Stimulated activated CD8-positive, alpha-beta memory T cell treated with anti-CD3 and anti-CD28 coated beads, Interleukin-4, amount 100 ng/mL, for 4 hours (primary cell): ENCODE measurements around the gene DDAH1.

Experiments used
- DNase-seq, 2 donors: peaks; one replicate each; pipeline ENCODE4 v3.0.0-alpha.2; 2020; ENCODE audit warnings: low read depth in 2 of 2, low spot score in 1 of 2

Gene DDAH1

DNA sequence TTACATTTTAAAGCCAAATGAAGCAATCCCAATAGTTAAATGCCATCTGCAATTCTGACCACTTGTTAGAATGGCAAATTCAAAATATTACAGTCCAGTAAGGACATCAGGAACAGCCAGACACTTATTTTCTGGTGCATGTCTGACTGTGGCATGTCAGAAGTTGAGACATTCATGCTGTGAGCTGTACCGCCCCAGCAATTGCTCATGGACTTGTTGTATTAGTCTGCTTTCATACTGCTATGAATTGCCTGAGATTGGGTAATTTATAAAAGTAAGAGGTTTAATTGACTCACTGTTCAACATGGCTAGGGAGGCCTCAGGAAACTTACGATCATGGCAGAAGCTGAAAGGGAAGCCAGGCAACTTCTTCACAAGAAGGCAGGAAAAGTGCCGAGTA lies 19.1 kb downstream of the DDAH1 start:
- no peak for DNase-seq

DNA sequence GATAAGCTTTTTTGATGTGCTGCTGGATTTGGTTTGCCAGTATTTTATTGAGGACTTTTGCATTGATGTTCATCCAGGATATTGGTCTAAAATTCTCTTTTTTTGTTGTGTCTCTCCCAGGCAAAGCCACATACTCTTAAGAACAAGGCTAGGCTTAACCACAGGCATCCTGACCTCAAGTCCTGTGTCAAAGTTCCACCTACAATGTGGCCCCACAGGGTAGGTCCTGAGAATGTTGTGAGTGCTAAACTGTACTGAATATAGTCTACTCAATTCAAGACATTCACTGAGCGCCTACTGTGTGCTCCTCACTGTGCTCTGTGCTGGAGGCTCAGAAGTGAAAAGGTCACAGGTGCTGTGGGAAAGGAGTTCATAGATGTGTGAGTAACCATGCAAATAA lies 20.6 kb downstream of the DDAH1 start:
- no peak for DNase-seq

DNA sequence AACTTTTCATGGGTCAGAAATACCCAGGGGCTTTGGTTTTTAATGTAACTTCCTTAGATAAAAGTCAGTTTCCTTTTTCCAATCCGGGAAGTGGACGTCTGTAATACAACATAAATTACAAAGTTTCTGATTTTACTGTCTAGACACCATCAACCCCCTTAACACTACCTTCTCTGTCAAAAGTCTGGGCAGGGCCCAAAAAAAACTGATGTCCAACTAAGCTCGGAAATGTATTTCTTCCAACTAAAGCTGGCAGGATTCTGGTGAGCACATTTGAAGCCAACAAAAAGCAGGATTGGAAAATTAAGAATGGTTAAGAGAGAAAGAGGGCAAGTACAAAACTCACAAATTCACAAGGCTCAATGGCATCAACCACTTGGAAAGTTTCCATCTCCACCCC lies 24.3 kb downstream of the DDAH1 start:
- DNase-seq, result no peak

DNA sequence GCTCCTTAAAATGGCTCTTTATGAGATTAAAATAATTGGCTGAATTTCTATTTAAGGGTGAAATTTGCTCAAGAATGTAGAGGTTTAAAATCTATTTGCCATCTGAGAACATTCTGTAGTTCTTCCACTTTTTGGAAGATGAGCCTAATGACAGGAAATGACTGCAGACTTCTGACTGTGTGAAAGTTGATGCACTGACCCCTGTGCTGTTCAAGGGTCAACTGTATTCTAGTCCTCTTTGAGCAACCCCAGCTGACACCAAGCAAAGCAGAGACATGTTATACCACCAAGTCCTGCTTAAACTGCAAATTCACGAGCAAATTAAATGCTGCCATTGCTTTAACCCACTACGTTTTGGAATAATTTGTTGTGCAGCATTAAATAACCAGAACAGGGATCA lies 26.6 kb downstream of the DDAH1 start:
- DNase-seq, result no peak

DNA sequence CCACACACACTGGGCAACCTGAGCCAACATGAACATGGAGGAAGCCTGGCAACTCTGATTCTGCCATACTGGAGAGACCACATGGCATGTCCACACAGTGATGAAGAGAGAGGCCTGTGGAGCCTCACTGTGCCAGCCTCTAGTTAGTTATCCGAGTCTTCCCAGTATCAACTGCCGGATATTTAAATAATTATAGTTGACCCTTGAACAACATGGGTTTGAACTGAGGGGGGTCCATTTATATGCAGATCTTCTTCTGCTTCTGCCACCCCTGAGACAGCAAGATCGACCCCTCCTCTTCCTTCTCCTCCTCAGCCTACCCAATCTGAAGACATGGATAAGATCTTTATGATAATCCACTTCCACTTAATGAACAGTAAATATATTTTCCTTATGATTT lies 27.8 kb downstream of the DDAH1 start:
- DNase-seq, result no peak

DNA sequence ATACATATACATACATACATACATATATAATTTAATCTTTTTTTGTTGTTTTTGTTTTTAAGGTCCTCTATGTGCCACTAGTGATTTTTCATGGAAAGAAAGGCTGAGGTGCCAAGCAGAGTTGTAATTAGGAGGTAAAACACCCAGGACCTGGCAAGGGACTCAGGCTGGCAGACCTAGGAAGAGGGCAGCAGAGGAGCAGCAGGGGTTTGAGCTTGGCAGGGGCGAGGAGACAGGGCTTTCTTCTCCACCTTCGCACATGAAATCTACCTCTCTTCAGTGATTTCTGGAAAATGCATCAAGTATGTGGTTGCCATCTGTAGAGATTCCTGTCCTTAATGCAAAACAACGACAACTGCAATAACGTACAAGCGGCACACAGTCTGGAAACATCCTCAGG lies 31.9 kb downstream of the DDAH1 start:
- no peak for DNase-seq

DNA sequence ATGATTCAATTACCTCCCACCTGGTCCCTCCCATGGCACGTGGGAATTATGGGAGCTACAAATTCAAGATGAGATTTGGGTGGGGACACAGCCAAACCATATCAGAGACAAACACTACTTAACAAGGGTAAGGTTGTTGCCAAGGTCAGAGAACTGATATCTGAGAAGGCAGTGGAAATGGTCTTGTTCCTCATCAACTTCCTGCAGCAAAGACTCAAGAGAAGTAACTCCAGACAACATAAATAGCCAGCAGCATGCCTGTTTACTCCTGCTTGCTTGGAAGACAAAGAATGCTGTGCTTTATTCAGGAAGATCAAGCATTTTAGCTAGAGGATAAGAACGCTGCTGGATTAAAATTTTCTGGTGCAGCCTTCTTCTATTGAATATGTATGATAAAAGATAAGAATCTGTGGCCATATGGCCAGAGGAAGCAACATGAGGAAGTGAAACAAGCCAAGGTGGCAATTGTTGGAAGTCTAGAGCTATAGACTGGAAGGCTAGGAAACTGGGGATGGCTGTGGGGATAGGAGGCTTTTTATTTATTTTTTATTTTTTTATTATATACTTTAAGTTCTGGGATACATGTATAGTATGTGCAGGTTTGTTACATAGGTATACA lies 36.4 kb downstream of the DDAH1 start:
- no peak for DNase-seq

DNA sequence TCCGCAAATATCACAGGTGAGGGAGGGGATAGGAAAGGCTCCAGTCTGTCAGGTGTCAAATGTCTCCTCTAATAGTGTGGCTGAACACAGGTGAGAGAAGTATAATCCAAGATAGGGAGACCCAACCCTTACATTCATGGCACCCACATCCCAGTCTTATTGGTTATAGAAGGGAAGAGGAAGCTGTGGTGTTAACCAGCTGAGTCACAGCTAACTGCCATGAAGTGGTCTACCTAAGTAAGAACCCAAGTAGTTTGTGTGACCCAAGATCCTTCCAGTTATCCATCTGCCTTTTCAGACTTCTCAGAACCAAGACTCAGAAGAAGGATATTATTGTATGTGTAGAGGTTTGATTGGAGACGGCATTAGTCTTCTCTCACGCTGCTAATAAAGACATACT lies 37.1 kb downstream of the DDAH1 start:
- DNase-seq, result no peak

DNA sequence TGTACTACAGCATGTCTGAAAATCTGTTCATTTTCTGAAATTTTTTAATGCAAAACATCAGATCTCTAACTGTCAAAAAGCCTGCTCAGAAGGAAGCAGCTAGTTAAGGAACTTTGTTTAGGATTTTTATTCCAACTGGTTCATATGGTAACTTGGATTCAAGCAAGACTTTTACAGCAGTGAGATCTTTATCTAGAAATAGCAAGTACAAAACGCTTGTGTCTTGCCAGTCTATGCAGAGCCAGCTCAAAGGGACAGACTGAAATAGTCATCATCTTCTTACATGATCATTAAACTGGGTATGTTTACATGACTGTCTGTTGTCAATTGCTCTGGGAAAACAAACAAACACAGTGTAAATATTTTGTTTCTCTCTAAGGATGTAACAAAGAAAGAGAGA lies 37.6 kb downstream of the DDAH1 start:
- no peak for DNase-seq

DNA sequence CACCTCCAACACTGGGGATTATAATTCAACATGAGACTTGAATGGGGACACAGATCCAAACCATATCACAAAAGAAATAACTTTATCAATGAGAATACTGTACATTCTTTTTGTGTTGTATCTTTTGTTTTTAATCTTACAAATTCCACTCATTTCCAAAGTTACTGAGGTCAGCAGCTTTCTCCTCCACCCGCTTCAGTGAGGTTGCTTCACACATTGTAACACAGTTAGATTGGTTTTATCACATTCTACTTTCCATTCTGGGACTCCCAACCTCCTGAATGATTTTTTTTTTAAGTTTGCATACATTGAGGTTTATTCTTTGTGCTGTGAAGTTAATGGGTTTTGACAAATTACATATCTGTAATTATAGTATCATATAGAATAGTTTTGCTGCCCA lies 43.8 kb downstream of the DDAH1 start:
- DNase-seq, result no peak

DNA sequence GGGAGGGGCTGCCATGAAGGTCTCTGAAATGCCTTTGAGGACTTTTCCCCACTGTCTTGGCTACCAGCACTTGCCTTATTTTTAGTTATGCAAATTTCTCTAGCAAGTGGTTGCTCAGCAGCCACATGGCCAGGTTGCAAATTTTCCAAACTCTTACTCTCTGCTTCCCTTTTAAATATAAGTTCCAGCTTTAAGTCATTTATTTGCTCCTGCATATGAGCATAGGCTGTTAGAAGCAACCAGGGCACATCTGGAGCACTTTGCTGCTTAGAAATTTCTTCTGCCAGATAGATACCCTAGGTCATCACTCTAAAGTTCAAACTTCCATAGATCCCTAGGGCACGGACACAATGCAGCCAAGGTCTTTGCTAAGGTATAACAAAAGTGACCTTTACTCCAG lies 44.8 kb downstream of the DDAH1 start:
- DNase-seq, result no peak

DNA sequence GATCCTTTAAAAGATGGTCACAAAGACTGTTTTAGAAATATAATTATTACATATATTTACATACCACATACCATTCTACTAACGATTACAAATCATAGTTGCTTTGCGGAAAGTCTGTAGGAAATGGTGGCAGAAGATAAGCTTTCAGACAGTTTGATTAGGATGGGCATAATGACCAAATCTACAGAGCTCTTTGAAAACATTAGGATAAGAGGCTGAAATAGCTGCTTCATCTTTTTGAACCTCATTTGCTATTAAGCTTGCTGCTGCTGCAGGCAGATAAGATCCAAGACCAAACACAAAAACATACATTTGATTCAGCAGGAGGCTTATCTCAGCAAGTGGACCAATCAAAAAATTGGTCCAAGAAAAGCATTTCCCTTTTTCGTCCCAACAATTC lies 47.1 kb downstream of the DDAH1 start:
- no peak for DNase-seq

DNA sequence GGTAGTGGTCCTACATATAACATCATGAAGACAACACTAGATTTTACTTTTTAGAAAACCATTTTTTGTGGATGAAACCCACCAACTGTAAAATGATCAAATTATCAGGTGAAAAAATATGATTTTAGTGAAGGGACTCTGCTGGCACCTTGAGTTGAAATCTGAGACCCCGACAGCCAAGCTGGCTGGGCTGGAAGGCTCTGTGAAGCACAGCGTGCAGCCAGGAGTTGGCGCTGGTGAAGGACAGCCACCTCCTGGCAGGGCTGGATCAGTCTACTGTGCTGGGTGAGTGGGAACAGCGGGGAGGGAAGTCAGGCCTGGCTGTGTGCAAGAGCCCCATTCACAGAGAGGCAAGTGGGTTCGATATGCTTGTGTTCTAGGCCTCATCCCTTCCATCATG lies 47.9 kb downstream of the DDAH1 start:
- no peak for DNase-seq

DNA sequence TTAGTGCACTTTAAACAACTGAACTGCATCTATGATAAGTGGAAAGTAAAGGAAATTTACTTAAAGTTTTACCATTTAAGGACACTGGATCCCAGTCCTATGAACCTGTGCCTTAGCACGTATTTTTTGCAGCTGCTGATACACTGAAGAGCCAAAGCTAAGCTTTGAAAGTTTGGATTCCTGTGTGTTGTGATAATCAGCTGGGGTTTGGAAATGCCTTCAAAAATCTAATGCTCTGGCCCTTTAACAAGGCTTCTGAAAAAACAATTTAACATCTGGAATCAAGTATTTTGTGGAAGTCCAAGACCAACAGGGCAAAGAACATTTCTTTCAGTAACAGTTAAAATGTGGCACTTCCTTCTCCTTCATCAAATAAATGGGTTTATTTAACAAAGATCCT lies 51.8 kb downstream of the DDAH1 start:
- no peak for DNase-seq

DNA sequence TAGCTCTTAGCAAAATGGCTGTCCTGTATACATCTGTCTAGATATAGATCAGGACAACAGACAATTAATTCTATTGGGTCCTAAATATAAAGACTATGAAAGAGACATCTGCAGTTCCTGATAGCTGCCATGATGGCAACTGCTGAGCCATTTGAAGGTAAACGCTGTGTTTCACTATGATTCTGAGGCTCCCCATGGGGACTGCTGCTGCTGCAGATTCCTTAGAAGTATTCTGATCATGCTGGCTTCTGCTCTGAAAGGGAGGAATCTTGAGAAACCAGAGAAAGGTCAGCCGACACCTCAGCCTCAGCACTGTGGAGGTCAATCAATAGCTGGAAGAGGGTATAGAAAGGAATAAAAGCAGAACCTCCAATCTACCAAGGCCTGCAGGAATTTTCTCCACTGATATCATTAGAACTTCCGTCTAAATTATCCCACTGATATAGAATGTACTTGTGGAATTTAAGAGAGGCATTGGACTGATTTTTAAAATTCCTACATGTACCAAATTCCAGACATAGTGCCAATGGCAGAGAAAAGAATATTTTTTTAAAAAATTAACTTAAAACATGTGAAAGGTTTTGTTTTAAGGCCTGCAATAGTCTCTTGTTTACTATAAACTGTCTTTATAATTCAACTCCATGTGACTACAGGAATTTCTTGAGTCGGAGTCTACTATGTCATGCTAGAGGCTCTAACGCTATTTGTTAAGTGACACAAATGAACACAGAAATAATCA lies 53.2 kb downstream of the DDAH1 start:
- no peak for DNase-seq

DNA sequence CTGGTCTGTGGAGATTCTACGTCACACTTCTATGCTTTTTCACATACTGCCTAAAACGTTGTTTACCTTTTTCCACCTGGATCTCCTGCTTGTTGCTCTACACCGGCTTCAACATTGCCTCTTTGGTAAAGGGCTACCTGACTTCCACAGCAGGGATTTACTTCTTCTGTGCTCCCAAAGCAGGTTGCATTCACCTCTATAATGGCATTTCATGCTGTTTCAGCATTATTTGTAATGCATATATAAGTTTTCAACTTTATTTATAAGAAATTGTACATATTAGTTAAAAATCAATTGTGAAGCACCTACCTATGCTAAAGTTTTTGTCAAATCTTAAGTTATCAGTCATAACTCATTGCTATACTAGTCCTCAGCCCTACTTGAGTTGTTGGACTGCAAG lies 55.4 kb downstream of the DDAH1 start:
- DNase-seq, result no peak

DNA sequence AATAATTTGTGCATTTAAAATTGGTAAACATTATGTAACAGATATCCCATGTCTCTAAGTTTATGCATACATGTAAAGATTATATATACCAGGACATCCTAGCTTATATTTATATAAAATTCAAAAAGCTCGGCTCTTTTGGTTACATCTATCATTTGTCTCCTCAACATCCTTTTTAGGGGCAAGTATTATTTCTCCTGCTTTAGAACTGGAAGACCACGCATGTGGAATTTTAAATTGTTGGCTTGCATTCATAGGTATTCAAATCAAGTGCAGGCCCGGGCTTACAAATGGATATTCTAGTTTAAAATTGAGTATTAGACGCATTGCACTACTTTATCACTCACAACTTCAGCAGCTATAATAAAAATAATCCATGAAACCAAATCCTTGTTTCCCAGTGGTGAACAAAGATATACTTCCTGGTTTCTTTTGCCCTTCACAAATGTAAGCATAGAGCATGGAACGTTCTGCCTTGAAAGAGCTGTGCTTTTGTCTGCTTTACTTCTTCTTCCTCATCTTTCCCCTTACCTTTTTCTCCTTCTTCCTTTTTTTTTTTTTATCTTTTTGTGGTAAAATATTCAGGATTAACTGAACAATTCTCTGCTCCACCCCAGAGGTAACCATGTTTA lies 57.1 kb downstream of the DDAH1 start:
- DNase-seq, result no peak

DNA sequence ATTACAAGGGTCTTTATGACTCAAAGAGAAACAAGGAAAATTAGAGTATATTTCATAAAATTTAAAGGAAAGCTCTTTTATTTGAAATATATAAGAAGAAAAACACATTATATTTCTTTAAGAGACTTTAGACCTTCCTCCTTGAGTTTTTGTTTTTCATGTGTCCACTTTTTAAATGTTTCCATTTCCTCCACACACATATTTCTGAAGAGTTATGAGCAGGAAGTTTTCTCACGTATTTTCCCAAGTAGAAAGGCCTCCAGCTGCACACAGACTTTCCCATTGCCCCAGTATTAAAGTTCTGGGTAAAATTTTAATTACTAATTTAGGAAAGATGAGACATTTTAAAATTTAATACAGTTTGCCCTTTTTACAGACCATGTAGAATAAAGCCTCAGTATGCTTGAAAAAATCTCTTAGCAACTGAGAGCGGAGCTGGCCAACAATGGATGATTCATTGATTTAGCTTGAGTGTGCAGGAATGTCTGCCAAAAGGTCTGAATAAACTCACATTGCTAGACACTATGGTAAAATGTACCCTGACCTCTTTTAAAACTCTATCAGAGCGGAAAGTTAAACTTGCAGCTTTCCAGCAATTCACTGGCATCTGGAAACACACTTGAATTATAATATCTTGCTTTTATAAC lies 57.9 kb downstream of the DDAH1 start:
- DNase-seq, result no peak

DNA sequence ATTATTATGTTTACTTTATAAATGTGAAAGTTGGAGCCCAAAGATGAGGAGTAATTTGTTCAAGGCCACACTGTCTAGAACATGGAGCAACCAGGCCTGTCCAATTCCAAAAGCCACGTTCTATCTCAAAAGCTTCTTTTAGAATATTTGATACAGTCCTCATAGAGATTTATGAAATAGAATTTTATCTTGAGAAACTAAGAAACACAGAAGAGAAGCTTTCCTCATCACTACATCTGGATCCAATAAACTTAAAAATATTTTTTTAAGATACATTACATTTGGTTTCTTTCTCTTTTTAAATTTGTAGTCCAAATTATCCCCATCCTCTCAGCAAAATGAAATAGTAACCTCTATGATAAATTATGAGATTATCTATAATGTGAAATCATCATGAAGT lies 58.9 kb downstream of the DDAH1 start:
- no peak for DNase-seq

DNA sequence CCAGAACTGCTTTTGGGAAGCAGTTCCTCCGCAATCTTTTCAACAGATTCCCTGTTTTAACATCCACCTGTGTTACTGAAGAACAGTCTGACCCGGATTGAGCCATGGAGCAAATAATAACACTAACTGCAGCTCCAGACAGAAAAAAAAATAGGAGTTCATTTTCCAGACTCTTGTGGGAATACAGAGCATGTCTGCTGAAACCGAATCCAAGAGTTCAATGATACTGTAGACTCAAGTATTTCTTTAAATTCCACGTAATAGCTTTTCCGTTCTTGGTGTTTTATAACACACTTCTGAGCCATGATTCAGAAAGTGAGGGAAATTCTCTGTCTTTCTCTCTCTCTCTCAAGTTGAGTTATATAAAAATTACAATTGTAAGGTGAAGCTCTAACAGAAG lies 60.6 kb downstream of the DDAH1 start:
- DNase-seq, result no peak

DNA sequence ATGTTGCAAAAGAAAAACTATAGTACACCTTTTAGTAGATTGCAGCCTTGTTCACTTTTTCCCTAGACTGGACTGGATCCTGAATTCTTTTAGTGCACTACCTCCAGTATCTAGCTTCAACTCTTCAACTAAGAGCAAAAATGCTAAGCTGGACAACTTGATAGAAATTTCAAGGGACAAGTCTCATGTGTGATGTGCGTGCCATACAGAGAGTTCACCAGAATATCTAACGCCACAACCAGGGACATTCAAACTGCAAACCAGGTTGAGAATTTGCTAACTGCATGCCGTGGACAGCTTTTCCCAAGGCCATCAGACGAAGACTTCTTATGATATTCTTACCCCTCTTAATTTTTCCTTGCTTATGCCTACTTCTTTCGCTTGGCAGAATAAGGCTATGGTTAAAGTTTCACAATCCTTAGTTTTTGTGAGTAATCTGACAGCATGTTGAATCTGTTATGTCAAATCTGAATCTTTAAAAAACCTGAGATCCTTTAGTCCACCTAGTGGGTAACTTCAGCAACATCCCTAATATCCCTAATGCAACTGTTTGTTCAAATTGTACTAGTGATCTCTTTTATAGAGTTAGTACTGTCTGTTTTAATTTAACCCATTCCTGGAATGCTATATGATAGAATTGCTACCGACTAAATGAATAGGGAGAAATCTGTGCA lies 66.4 kb downstream of the DDAH1 start:
- no peak for DNase-seq
